Non-pigmented ciliary epithelial cell (primary cell): Measurements from ENCODE around the gene LTF.
"Not testable (repeated sequence)": the region's sequence is repeated elsewhere in the genome, so short reads cannot be mapped to it uniquely, and the experiment has no call there.

Experiments used
- DNase-seq: peaks from one replicate; pipeline ENCODE4 v3.0.0-alpha.2; 2010; ENCODE audit warnings: low read depth

The LTF gene

DNA sequence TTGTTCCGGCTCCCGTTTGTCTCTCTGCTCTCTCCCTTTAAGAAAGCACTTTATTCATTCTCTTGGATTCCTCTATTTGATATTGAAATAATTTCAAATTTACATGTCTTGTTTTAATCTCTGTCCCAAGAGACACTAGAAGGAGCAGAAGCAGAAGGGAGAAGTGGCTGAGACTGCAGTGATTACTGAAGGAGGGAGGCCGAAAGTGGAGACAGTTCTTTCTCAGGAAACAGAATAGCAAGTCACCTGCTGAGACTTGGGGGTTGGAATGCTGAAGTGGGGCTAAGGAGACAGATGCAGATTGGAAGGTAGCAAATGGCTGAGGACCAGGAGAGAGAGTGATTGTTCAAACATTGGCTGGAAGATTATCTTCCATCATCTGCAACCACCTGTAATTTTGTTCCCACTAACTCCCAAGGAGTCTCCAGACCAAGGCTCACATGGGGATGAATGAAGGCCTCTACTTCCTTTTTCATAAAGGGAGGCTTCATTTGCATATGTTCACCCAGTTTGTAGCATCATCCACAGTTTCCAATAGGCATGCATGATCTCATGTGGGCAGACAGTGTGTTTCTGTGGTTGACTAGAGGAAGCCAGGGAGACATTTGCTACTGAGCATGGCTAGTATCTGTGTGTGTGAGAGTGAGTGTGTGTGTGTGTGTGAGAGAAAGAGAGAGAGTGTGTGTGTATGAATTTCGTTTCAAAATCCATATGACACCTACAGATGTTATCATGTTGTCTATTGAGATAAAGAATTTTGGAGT, 24.0 kb downstream of the LTF start:
- no peak for DNase-seq

DNA sequence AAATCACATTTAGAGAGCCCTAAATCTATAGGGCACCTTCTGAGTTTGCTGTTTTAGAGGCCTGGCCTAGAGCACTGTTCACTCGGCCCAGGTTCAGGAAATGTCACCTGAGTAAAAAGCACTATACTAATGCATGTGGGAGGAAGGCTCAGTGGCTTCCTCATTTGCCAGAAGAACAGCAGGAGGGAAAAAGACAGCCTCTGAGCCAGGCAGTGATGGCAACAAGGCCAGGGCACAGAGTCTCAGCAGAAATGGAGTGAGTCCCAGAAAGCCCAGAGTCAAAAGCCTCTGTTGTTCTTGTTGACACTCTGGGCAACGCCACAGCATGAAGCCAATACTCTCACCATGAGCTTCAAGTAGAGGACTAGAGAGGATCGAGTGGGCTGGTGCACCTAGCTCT, 25.9 kb downstream of the LTF start:
- DNase-seq: no peak

DNA sequence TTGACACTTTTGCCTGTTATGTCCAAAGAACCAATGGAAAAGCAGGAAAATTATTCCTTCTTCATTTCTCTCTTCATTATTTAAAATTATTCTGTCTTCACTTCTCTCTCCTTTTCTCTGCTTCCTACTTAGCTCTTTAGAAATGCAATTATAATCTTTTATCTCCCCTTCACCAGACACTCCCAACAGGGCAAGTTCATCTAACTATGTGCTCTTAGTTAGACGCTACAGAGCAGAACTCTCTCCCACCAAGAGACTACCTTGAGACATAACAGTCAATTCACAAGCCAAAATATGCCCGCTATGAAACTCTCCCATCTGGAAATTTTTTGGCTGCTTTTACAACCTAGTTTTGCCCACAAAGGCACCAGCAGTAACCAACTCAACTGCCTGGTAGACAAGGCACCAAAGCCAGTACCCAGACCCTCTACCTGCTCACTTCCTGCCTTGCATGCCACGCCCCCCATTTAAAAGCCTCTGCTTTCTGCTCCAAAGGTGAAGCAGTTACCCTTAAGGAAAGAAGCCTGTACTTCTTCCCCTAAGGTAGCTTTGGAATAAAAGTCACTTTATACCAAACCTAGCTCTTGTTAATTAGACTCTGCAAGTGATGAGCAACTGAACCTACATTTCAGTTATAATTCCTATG, 29.5 kb downstream of the LTF start:
- no peak for DNase-seq

DNA sequence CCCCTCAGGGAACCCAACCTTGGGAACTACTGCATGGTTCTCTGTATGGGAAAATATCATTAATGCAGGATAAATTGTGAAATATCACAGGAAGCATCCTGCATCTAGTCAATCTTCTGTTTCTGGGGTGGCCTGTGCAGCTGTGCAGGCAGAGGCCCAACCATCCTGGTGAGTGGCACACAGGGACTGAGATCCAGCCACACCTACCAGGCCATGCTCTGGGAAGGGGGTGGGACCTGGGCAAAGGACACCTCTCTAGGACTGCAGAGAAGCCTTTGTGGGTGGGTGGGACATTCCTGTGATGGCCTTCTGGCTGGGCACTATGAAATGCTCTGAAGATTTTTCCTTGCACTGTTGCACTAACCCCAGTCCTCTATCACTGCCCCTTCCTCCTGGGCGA, 30.9 kb downstream of the LTF start:
- DNase-seq: no peak

DNA sequence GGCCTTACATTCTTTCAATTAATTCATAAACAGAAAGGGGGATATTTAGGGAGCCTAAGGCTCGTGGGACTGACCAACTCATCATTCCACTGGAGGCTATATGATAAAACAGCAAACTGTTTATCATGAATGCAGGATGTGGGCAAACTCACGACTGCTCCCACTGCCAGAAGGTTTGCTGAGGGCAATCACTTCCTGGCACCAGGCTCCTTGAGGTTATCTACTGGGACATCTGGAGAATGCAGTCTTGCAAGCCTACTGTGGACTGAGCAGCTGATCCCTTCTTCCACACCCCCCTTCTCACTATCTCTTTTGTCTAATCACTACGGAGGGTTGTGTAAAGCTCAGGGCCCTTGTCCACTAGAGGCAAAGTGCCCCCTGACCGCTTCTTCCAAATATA, 31.6 kb downstream of the LTF start:
- not testable (repeated sequence) for DNase-seq

DNA sequence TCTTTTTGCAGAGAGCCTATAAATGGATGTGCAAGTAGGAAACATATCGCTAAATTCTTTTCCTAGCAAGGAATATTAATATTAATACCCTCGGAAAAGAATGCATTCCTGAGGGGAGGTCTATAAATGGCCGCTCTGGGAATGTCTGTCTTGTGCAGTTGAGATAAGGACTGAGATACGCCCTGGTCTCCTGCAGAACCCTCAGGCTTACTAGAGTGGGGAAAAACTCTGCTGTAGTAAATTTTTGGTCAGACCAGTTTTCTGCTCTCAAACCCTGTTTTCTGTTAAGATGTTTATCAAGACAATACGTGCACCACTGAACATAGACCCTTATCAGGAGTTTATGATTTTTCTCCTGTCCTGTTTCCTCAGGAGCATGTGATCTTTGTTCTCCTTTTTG, 32.8 kb downstream of the LTF start:
- not testable (repeated sequence) for DNase-seq

DNA sequence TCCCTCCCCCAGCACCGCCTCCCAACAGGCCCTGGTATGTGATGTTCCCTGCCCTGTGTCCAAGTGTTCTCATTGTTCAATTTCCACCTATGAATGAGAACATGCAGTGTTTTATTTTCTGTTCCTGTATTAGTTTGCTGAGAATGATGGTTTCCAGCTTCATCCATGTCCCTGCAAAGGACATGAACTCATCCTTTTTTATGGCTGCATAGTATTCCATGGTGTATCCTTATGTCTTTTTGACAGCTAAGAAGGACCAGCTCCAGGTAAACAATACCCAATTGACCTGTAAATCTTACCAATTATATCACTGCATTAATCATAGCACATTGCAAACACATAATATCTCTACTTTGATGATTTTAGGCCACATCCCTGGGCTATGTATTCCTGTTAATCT, 33.8 kb downstream of the LTF start:
- not testable (repeated sequence) for DNase-seq

DNA sequence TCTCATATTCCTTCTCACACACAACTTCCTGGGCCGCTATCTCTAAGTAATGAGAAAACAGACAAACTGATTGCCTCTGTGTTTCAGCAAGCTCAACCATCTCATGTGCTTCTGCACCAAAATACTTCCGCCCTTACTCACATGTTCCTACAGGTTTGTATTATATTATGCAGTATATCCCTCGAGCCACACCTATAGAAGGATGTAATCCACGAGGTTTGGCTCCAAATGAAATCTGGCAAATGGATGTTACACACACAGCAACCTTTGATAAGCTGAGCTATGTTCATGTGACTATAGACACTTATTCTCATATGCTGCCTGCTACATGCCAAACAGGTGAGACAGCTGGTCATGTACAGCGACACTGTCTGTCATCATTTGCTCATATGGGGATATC, 35.0 kb downstream of the LTF start:
- no peak for DNase-seq

DNA sequence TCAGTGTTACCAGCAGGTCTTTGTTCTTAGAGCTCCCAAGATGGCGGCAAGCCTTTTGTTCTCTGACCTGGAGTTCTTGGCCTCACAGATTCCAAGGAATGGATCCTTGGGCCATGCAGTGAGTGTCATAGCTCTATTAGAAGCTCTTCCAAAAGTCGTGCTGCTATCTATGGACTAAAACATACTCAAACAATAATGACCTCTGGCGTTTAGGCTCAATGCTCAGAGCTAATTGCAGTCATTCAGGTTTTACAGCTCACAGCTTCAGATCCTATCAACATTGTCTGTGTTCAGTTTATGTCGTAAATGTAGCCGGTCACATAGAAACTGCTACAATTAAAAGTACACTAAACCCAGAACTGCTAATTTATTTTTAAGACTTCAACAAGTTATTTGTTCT, 35.5 kb downstream of the LTF start:
- DNase-seq: no peak

DNA sequence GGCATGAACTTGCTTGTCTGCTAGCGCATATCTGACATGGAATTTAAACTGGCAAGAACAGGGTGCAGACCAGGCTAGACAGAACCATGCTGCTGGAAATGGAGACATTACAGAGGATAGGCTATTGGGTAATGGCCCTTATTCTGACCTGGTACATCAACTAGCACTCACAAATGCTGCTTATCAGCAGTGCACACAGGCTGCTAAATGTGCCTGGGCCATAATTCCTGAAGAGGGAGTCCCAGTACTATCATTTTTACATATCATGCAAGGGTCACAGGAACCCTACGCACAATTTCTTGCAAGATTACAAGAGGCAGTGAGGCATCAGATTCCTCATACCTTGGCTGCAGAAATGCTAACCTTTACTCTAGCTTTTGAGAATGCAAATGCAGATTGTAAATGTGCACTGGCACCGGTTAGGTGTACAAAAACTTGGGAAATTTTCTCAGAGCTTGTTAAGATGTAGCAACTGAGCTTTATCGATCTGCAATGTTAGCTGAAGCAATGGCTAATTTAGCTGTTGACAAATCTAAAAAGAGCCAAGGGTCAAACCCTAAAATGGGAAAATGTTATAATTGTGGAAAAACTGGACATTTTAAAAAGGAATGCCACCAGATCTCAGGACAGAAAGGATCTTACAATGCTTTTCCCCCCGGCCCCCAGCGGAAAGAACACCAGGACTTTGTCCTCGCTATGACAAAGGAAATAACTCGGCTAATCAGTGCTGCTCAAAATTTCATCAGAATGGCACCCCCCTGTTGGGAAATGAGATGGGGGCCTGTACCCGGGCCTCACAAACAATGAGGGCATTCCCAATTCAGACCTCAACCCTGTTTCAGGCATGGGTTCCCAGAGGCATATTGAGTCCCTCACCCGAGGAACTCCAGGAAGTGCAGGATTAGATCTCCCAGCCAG, 36.5 kb downstream of the LTF start:
- no peak for DNase-seq

DNA sequence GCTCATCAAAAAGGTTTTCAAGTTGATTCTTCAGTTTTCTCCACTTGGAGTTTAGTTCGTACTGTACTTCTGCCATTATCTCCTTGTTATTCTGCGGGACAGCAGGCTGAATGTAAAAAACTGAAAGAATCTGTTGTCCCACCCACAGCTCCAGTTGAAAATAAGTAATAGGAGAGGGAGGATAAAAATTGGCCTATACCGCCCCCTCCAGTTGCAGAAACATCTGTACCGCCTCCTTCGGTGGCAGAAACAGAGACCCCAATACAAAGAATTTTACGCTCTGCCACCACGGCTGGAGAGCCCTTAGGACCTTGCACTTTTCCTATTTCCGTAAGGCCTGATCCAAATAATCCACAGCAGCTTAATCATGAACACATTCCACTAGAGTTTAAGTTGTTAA, 37.3 kb downstream of the LTF start:
- not testable (repeated sequence) for DNase-seq

DNA sequence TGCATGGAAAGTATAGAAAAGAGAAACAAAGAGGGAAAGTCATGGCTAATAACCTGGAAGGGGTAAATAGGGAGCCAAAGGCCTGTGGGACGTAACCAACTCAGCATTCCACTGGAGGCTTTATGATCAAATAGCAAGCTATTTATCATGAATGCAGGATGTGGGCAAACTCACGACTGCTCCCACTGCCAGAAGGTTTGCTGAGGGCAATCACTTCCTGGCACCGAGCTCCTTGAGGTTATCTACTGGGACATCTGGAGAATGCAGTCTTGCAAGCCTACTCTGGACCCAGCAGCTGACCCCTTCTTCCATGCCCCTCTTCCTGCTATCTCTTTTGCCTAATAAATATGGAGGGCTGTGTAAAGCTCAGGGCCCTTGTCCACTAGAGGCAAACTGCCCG, 38.2 kb downstream of the LTF start:
- not testable (repeated sequence) for DNase-seq

DNA sequence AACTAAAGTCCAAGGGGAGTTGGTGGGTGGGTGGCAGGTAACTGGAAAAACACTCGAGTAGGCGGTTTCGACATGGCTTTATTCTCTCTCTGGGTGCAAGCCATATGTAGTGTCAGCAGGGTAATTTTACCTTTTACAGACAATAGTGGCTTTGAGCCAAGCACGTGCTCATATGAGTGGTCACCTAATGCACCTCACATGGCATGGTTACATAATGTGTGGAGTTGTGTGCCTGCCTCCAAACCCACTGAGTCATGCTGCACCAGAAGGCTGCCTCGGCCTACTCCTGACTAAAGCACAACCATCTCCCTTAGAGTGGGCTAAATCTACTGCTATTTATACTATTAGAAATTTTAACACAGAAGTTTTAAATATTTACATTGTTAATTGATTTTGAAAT, 41.1 kb downstream of the LTF start:
- DNase-seq: no peak

DNA sequence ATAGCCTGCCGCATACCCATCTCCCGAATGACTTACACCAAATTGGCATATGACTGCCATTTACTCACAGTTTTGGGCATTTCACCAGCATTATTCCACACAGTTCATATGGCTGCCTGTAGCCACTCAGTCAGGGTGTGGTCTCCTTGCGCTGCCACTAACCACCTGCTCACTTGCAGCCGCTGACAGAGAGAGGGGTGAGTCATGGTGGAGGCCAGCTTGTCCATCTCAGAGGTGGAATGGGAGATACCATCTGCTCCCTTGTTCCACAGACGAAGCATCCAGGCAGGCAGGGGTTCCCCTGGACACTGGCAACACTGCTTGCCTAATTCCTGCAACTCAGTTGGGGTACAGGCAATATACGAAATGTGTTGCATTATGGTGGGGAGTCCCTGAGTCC, 42.1 kb downstream of the LTF start:
- no peak for DNase-seq

DNA sequence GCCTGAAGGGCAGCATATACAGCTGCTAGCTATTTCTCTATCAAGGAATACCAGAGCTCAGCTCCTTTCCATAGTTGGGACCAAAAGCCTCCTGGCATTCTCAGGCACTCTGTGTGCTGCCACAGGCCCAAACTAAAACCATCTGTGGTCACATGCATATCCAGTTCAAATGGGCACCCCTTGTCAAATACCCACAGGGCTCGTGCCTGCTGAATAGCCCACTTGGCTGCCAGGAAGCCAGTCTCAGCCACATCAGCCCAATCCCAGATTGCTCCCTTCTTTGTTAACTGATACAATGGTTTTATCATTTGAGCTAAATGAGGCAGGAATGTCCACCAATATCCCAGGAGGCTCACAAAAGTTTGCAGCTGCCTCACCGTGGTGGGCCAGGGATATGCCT, 43.8 kb downstream of the LTF start:
- no peak for DNase-seq

DNA sequence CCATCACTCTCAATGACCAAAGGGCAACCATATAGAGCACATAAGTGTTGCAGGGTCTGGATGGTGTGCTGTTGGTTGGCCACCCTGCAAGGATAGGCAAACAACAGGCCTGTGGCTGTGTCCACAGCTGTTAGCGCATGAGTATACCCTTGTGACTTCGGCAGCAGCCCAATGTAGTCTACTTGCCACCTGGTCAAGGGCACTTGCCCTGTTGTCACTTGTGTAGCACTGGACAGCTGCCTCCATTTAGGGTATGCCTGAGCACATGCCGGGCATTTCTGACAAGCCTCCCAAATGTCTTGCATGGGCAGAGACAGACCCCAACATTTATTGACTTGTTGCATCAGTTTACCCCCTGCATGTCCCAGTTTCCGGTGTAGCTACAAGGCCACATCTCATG, 44.9 kb downstream of the LTF start:
- DNase-seq: no peak

DNA sequence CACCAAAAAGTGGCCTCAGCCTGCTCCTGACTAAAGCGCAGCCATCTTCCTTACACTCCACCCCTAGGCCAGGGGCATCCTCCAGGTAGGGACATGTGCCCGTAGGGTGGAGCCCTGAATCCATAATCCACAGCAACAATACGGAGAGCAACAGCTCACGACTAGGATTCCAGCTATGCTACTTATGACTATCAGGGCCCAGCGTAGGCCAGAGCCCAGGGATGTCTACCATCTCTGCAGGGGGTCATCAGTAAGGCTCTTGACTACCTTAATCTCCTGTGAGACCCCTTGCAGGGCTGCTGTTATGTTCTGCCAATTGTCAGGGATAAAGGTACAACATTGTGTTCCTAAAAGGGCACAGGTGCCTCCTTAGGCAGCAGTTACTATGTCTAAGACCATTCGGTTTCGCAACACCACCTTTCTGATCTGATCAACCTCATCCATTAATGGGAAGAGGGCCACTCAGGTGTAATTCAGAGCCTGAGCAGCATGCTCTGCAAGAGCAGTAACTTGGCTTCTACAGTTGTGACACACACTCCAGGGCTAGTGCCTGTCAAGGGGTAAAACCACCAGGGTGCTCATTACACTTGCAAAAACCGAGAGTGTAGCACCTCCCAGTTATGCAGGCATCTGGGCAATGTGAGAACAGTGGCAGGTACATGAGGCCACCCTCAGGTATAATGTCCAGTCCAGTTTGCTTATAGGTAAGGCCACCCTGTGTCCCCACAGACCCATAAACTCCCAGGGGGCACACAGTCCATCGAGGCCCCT, 46.7 kb downstream of the LTF start:
- DNase-seq: no peak

DNA sequence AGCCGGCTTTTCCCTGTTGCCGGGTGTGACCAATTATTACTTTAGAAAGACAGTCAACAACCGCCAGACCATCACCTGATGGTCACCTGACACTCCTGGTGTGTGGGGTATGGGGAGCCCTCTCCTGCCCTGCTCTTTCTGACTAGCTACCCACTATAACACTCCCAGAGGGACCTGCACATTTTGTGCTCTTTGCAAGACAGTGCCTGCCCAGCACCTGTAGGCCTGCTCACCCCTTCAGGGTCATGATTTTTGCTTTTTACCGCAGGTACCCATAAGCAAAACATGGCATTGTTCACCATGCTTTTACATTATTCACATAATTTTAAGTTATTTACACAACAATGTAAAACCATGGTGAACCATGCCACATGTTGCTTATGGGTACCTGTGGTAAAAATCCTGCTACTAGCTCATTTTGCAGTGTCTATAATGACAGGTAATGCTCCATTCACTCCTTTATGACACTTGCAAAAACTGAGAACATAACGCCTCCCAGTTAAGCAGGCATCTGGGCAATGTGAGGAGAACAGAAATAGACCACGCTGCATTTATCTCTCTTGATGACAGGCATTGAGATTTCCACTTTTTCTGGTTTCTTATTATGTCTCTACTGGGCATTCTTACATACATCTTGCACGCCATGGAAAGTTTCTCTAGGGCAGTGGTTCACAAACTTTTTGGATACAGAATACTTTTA, 47.7 kb downstream of the LTF start:
- no peak for DNase-seq

DNA sequence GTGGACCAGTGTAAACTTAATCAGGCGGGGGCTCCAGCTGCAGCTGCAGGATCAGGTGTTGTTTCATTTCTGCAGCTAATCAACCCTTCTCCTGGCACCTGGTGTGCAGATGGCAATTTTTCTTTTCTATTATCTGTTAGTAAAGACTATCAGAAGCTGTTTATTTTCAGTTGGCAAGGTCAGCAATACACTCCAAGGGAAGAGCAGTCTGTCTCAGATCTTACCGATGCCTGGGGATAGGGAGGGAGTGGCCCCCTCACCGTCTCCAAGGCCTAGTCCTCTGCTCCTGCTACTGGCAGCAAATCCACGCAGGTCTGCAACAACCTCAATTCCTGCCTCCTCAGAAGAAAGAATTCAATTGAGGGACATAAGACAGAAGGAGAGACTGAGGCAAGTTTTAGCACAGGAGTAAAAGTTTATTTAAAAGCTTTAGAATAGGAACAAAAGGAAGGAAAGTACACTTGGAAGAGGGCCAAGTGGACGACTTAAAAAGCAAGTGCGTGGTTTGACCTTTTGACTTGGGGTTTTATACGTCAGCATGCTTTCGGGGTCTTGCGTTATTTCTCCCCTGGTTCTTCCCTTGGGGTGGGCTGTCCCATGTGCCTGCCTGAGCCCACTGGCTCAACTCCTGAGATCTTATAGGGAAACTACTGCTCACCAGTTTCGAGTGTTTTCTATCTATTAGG, 48.4 kb downstream of the LTF start:
- DNase-seq: no peak

DNA sequence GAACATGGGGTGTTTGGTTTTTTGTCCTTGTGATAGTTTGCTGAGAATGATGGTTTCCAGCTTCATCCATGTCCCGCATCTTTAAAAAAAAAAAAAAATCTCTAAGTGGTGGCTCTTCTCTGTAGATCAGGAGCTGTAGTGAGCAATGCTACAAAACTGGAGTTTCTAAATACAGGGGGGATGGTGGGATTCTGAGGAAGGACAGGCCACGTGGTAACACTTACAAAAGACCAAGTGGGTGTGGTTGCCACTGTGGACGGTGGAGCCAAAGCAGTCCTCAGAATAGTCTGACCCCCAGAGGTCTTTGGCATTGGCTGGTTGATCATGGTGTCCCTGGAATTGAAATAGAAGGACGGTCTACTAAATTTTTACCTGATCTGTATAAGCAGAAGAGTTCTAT, 50.0 kb downstream of the LTF start:
- no peak for DNase-seq

DNA sequence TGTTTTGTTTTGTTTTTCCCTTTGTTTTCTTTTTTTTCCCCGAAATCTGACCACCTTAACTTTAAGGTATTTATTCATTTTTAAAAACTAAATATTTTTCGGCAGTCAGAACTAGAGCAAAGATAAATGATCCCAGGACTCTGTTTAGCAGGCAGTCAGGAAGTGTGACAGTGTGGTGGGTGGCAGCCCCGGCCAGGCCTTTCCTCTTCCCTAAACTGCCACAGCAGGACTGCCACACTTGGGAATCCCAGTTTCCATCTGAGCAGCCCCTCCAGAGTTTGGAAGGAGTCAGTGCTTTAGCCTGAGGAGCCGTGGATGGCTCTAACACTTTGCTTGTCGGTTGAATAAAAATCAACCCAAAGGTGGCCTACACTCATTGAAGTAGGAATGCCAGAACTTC, 50.8 kb downstream of the LTF start:
- DNase-seq: no peak
